GM23338 (cell line): Measurements from ENCODE around the gene NIN. TPM values are rescaled to one million over a fixed set of nuclear protein-coding genes. Genes with fewer than 3 reads are reported as not detected.

Experiments used
- ATAC-seq: fragments of 200-7000 bp; cut with Tn5 transposase; 3 replicates; pipeline ENCODE4 v1.9.1; 2020
- DNase-seq: peaks from one replicate; pipeline ENCODE4 v3.0.0-alpha.2; 2015; ENCODE audit warnings: low spot score
- H2AFZ ChIP-seq: fragments of 200-600 bp; sonication (generic); 2 replicates; pipeline ENCODE4 v1.8.0; 2016; ENCODE audit warnings: antibody characterized with exemption, mild to moderate bottlenecking, moderate library complexity
- H3F3A ChIP-seq: fragments of 200-600 bp; sonication (generic); replicated peaks from 2 replicates; pipeline ENCODE4 v1.8.0; 2017; ENCODE audit warnings: antibody characterized with exemption, mixed run types, low read depth
- H3K27ac ChIP-seq: fragments of 200-600 bp; sonication (generic); 2 replicates; pipeline ENCODE4 v1.6.1; 2016; ENCODE audit warnings: low read depth
- H3K27me3 ChIP-seq: fragments of 200-600 bp; sonication (generic); 2 replicates; pipeline ENCODE4 v1.8.0; 2016; ENCODE audit warnings: mild to moderate bottlenecking, mixed run types, moderate library complexity; ENCODE audit not compliant: insufficient read depth
- H3K36me3 ChIP-seq: fragments of 200-600 bp; sonication (generic); 2 replicates; pipeline ENCODE4 v1.8.0; 2016; ENCODE audit warnings: mild to moderate bottlenecking; ENCODE audit not compliant: insufficient read depth
- H3K4me1 ChIP-seq: fragments of 200-600 bp; sonication (generic); 2 replicates; pipeline ENCODE4 v1.8.0; 2016; ENCODE audit warnings: mild to moderate bottlenecking, moderate library complexity; ENCODE audit not compliant: insufficient read depth
- H3K4me2 ChIP-seq: fragments of 200-600 bp; sonication (generic); 2 replicates; pipeline ENCODE4 v1.7.1; 2017; ENCODE audit warnings: mixed run types
- H3K4me3 ChIP-seq: fragments of 200-600 bp; sonication (generic); 2 replicates; pipeline ENCODE4 v1.6.1; 2016; ENCODE audit warnings: mixed run types
- H3K79me2 ChIP-seq: fragments of 200-600 bp; sonication (generic); replicated peaks from 2 replicates; pipeline ENCODE4 v1.8.0; 2017; ENCODE audit warnings: mild to moderate bottlenecking; ENCODE audit not compliant: insufficient read depth
- H3K9me2 ChIP-seq: fragments of 200-600 bp; sonication (generic); 2 replicates; pipeline ENCODE4 v1.8.0; 2017; ENCODE audit not compliant: insufficient read depth
- H4K20me1 ChIP-seq: fragments of 200-600 bp; sonication (generic); replicated peaks from 2 replicates; pipeline ENCODE4 v1.8.0; 2017; ENCODE audit warnings: mild to moderate bottlenecking; ENCODE audit not compliant: insufficient read depth
- H3K27ac Mint-ChIP-seq: 2 replicates; pipeline ENCODE4 v1.8.0; 2020; ENCODE audit warnings: inconsistent platforms, mild to moderate bottlenecking, moderate library complexity, mixed read lengths
- H3K27me3 Mint-ChIP-seq: 3 replicates; pipeline ENCODE4 v1.8.0; 2022; ENCODE audit warnings: low read depth, mild to moderate bottlenecking, moderate library complexity, mixed read lengths, inconsistent platforms; ENCODE audit not compliant: insufficient read depth, poor library complexity
- H3K36me3 Mint-ChIP-seq: 3 replicates; pipeline ENCODE4 v1.8.0; 2021; ENCODE audit warnings: low read depth, mild to moderate bottlenecking, inconsistent platforms, moderate library complexity, mixed read lengths
- H3K4me1 Mint-ChIP-seq: 3 replicates; pipeline ENCODE4 v1.8.0; 2020; ENCODE audit warnings: mild to moderate bottlenecking, inconsistent platforms, mixed read lengths
- H3K4me3 Mint-ChIP-seq: 3 replicates; pipeline ENCODE4 v1.8.0; 2021; ENCODE audit warnings: moderate library complexity, mild to moderate bottlenecking, inconsistent platforms, mixed read lengths
- H3K9me3 Mint-ChIP-seq: 3 replicates; pipeline ENCODE4 v1.8.0; 2020; ENCODE audit warnings: moderate library complexity, mild to moderate bottlenecking, inconsistent platforms, mixed read lengths
- EZH2 ChIP-seq: fragments of 200-600 bp; sonication (generic); IDR thresholded peaks from one replicate; pipeline ENCODE4 v1.8.0; 2017; ENCODE audit warnings: antibody characterized with exemption, mild to moderate bottlenecking, low read depth; ENCODE audit not compliant: unreplicated experiment
- EZH2phosphoT487 ChIP-seq: fragments of 200-600 bp; sonication (generic); IDR thresholded peaks from one replicate; pipeline ENCODE4 v1.8.1; 2018; ENCODE audit warnings: antibody characterized with exemption; ENCODE audit not compliant: unreplicated experiment
- JUNB ChIP-seq: IDR thresholded peaks from one replicate; pipeline ENCODE4 v1.6.1; 2016; ENCODE audit warnings: antibody characterized with exemption; ENCODE audit not compliant: unreplicated experiment
- NANOG ChIP-seq: IDR thresholded peaks from 2 replicates; pipeline ENCODE4 v1.6.1; 2016; ENCODE audit warnings: antibody characterized with exemption, borderline replicate concordance
- POLR2AphosphoS5 ChIP-seq: IDR thresholded peaks from 2 replicates; pipeline ENCODE4 v1.6.1; 2016; ENCODE audit warnings: antibody characterized with exemption, low read depth
- STAT1 ChIP-seq: IDR thresholded peaks from one replicate; pipeline ENCODE4 v1.6.1; 2016; ENCODE audit warnings: antibody characterized with exemption; ENCODE audit not compliant: unreplicated experiment
- ZNF462 ChIP-seq: fragments of 250-450 bp; sonication (Bioruptor Pico); IDR thresholded peaks from 2 replicates; pipeline ENCODE4 v1.5.0; 2020; ENCODE audit warnings: mild to moderate bottlenecking, moderate library complexity
- polyA plus RNA-seq: library from polyadenylated mRNA; unstranded; fragments of >200 nt; fragmentation: Nextera tagmentation; extraction: Ambion mirVana; gene quantifications from 2 replicates; pipeline ENCODE4 v1.2.1, GENCODE V29; 2016
- total RNA-seq: library from RNA; depleted of rRNA; stranded (reverse); fragments of >200 nt; shearing (Covaris generic); gene quantifications from 2 replicates; pipeline ENCODE4 v1.2.3, GENCODE V29; 2014
- TF ChIP-seq, protein P1 (sequence below), 2 experiments: fragments of 200-600 bp in 1 of 2; sonication (generic) in 1 of 2; conservative IDR thresholded peaks; 2 replicates each; pipeline versions ENCODE4 v1.5.1 to v1.6.1; 2016 to 2017; ENCODE audit warnings: antibody characterized with exemption in 2 of 2, low read depth in 2 of 2, mild to moderate bottlenecking in 2 of 2, moderate library complexity in 1 of 2

The NIN gene
- total and polyA plus RNA-seq, 2 experiments from 2014 or later = 7.4 to 17.4 TPM

DNA sequence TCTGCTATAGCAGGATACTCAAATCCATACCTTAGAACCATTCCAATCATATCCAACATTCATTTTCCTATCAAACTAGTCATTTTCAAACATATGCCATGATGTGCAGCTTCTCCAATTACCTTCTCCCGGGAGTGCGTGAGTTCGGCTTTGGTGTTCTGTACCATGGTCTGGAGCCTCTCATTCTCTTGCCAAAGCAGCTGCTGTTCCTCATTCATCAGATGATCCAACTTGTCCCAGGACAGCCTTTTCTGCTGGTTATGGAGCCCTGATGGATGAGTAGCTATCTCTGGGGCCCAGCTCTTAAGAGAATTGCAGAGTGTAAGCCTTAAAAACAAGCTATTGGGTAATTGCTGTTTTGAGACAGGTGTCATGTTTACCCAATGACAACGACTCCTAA lies 91.8 kb downstream of the NIN start:
- Histone ChIP-seq H2AFZ (no peak overlapping the region), H3K4me3 (no peak overlapping the region), H4K20me1 (no peaks in the 10 kb centered on the region), H3K36me3 (peaks cover 7% of the 10 kb centered on the region; the same call in 1 of the 2 replicates), H3K4me1 (no peaks in the 10 kb centered on the region; the same call in 1 of the 2 replicates), H3K27ac (no peak overlapping the region), H3K27me3 (no peaks in the 10 kb centered on the region), H3K9me2 (no peaks in the 10 kb centered on the region), H3K4me2 (no peak overlapping the region), H3K79me2 (no peaks in the 10 kb centered on the region), H3F3A (no peaks in the 10 kb centered on the region)
- no peak for TF ChIP-seq JUNB
- no peak for TF ChIP-seq NANOG
- no peak for TF ChIP-seq EZH2
- no peak for TF ChIP-seq ZNF462 (CRISPR knock-in tag)
- TF ChIP-seq, protein P1, sequence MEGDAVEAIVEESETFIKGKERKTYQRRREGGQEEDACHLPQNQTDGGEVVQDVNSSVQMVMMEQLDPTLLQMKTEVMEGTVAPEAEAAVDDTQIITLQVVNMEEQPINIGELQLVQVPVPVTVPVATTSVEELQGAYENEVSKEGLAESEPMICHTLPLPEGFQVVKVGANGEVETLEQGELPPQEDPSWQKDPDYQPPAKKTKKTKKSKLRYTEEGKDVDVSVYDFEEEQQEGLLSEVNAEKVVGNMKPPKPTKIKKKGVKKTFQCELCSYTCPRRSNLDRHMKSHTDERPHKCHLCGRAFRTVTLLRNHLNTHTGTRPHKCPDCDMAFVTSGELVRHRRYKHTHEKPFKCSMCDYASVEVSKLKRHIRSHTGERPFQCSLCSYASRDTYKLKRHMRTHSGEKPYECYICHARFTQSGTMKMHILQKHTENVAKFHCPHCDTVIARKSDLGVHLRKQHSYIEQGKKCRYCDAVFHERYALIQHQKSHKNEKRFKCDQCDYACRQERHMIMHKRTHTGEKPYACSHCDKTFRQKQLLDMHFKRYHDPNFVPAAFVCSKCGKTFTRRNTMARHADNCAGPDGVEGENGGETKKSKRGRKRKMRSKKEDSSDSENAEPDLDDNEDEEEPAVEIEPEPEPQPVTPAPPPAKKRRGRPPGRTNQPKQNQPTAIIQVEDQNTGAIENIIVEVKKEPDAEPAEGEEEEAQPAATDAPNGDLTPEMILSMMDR (conservative IDR thresholded peaks at IDR 0.05; ENCODE audit: low read depth in 2 of 2) = no peak
- TF ChIP-seq POLR2AphosphoS5 = no peak
- no peak for TF ChIP-seq STAT1
- no peak for TF ChIP-seq EZH2phosphoT487
- peaks cover 3% of the 10 kb centered on the region; the same call in 2 of the 3 replicates for H3K4me1 Mint-ChIP-seq
- peaks cover 19% of the 10 kb centered on the region; the same call in 2 of the 3 replicates for H3K36me3 Mint-ChIP-seq
- H3K9me3 Mint-ChIP-seq = no peaks in the 10 kb centered on the region
- no peak for DNase-seq
- H3K27me3 Mint-ChIP-seq = peaks cover 2% of the 10 kb centered on the region
- H3K4me3 Mint-ChIP-seq = no peak overlapping the region
- ATAC-seq = no peak
- no peak overlapping the region for H3K27ac Mint-ChIP-seq
